Aorta (tissue), 5 donors: Measurements from ENCODE around the gene BICDL1. TPM values are rescaled to one million over a fixed set of nuclear protein-coding genes. Genes with fewer than 3 reads are reported as not detected.

Experiments used
- ATAC-seq: fragments of 200-7000 bp; cut with Tn5 transposase; one replicate; pipeline ENCODE4 v1.9.1; 2022; ENCODE audit warnings: moderate library complexity; ENCODE audit not compliant: low FRiP score
- DNase-seq, 2 donors: peaks; one replicate each; pipeline ENCODE4 v3.0.0-alpha.2; 2020
- H3K27ac ChIP-seq, 2 donors: one replicate each; pipeline ENCODE4 v1.5.1; 2013; ENCODE audit warnings: low read length in 2 of 2, mild to moderate bottlenecking in 2 of 2, moderate library complexity in 2 of 2, control low read depth in 1 of 2, inconsistent platforms in 1 of 2, low read depth in 1 of 2
- H3K27me3 ChIP-seq, 2 donors: one replicate each; pipeline ENCODE4 v1.6.1; 2013; ENCODE audit warnings: control low read depth in 1 of 2, low read length in 1 of 2, mild to moderate bottlenecking in 1 of 2, moderate library complexity in 1 of 2; ENCODE audit not compliant: insufficient read depth in 2 of 2, control insufficient read depth in 1 of 2
- H3K36me3 ChIP-seq, 2 donors: one replicate each; pipeline ENCODE4 v1.6.1; 2013; ENCODE audit warnings: control low read depth in 1 of 2, low read length in 1 of 2, mild to moderate bottlenecking in 1 of 2; ENCODE audit not compliant: insufficient read depth in 2 of 2, control insufficient read depth in 1 of 2
- H3K4me1 ChIP-seq, 2 donors: one replicate each; pipeline ENCODE4 v1.6.1; 2013; ENCODE audit warnings: low read length in 2 of 2, control low read depth in 1 of 2, mild to moderate bottlenecking in 1 of 2, moderate library complexity in 1 of 2; ENCODE audit not compliant: insufficient read depth in 2 of 2, control insufficient read depth in 1 of 2
- H3K4me3 ChIP-seq, 2 donors: one replicate each; pipeline ENCODE4 v1.5.1; 2013; ENCODE audit warnings: low read length in 2 of 2, control low read depth in 1 of 2, mild to moderate bottlenecking in 1 of 2
- H3K9me3 ChIP-seq: one replicate; pipeline ENCODE4 v1.6.1; 2013; ENCODE audit warnings: mild to moderate bottlenecking, low read length; ENCODE audit not compliant: control insufficient read depth
- WGBS, 2 donors: extraction: QIAGEN DNeasy Blood & Tissue Kit; methylation state at CpG; one replicate each; pipeline ENCODE4 v1.1.7; 2013; 5-methylcytosine and 5-hydroxymethylcytosine counted together
- intact Hi-C, 2 donors: fragments of 100-400 bp; cut with DNase I; formaldehyde crosslinking; loops; one replicate each; pipeline versions ENCODE4 v1.14.2 to v1.15.0; 2022
- polyA plus RNA-seq, 2 donors: library from polyadenylated mRNA; stranded (reverse); fragments of 200-250 nt; gene quantifications; one replicate each; pipeline ENCODE4 v1.2.3, GENCODE V29; 2013
- total RNA-seq, 2 donors: library from RNA; stranded (reverse); fragmentation: NEBNext Ultra II Directional; extraction: Animal tissue kit (Norgen Biotek cat#: 25700); gene quantifications; one replicate each; pipeline ENCODE4 v1.2.1, GENCODE V29; 2021
- donor health status: healthy with polysubstance abuse.
- donor health status: Bipolar disorder and iron deficiency.
- donor health status: DM: no; HTN: no; CAD: no.
- donor health status: DM: no; HTN: no; CAD: no.
- donor health status: DM: yes; HTN: yes; CAD: no.

Gene BICDL1
- total and polyA plus RNA-seq, 4 donors, result 0.36 to 1.7 (median 1.3) TPM

DNA sequence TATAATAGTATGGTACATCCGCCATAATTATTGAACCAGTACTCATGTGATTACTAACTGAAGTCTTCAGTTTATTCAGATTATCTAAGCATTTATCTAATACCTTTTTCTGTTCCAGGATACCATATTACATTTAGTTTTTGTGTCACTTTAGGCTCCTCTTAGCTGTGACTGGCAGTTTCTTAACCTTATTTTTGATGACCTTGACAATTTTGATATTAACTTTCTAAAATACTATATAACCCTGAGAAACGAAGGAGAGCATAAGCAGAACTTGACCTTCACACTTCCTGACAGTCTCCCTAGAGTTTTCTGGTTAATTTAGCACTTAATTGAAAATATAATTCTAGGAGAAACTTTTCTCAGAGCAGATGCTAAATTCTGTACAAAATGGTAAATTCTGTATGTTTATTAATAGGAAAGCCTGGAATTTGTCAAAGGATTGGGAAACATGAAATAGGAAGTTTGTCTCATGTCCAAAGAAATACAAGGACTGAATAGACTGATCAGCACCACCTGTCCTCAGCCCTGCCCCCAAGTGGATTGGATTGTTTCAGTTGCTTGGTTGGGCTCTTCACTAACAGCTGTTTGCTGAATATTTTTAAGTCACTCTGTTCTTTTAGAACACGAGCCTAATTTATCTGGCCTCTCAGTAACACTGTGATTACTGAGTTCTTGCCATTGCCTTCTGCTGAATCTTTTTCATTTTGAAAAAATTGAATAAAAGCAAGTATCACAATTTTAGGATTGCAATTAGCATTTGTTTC is 6.0 kb downstream of the BICDL1 start:
- intact Hi-C loops, result no loop called here
- Histone ChIP-seq H3K27ac (no peak overlapping the region), H3K4me3 (no peak overlapping the region), H3K9me3 (no peaks in the 10 kb centered on the region), H3K4me1 (no peaks in the 10 kb centered on the region), H3K27me3 (no peaks in the 10 kb centered on the region), H3K36me3 (no peaks in the 10 kb centered on the region)
- ATAC-seq (no peak), DNase-seq (no peak)
- 55 to 56% methylated on average over 3 of the region's 3 CpGs for WGBS, 2 donors

DNA sequence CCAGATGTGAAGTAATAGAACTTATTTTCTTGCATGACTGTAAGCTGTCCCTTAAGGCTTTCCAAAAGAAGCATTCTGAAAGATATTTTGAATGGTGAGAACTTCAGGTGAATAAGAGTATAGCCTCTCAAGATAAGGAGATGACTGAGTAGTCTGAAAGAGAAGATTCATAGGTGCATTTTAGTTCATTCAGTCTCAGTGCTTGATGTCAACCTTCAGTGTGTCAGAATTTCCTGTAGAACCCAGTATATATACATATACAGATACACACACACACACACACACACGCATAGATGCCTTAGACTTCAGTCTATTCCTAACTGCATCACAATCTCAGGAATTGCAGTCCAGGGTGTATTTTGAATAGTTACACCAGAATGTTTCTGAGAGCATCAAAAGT is 7.4 kb downstream of the BICDL1 start:
- DNase-seq, result no peak
- ATAC-seq, result no peak
- H3K9me3 ChIP-seq, result no peaks in the 10 kb centered on the region
- no peaks in the 10 kb centered on the region for H3K27me3 ChIP-seq
- no peak overlapping the region for H3K27ac ChIP-seq
- 80 to 89% methylated on average over 1 of the region's 1 CpG for WGBS, 2 donors
- no peaks in the 10 kb centered on the region for H3K4me1 ChIP-seq
- intact Hi-C loops, result no loop called here
- H3K36me3 ChIP-seq, result no peaks in the 10 kb centered on the region
- no peak overlapping the region for H3K4me3 ChIP-seq

DNA sequence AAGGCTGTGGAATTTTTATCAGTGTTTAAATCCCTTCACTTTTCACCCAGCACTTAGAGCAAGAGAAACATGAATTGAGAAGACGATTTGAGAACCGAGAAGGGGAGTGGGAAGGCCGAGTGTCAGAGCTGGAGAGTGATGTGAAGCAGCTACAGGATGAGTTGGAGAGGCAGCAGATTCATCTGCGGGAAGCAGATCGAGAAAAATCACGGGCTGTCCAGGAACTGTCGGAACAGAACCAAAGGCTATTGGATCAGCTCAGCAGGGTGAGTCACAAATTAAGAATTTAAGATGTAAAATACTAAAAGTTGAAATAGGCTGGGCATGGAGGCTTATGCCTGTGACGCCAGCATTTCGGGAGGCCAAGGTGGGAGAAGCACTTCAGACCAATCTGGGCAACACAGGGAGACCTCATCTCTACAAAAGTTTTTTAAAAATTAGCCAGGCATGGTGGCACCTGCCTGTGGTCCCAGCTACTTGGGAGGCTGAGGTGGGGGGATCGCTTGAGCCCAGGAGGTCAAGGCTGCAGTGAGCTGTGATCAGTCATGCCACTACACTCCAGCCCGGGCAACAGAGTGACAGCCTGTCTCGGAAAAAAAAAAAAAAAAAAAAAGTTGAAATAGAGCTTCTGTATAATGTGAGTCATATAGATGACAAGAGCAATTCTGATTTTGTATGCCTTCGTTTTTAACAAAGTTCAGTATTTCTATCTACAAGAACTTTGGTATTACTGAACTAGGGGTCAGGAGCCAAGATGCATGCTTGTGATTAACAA is 9.6 kb downstream of the BICDL1 start:
- no peaks in the 10 kb centered on the region for H3K9me3 ChIP-seq
- DNase-seq, result no peak
- H3K27me3 ChIP-seq, result no peaks in the 10 kb centered on the region
- no peak overlapping the region for H3K4me3 ChIP-seq
- no peaks in the 10 kb centered on the region for H3K36me3 ChIP-seq
- H3K27ac ChIP-seq, result no peak overlapping the region
- ATAC-seq, result no peak
- WGBS, 2 donors, result 75 to 76% methylated on average over 13 of the region's 13 CpGs
- intact Hi-C loops, result no loop called here
- H3K4me1 ChIP-seq, result no peaks in the 10 kb centered on the region

DNA sequence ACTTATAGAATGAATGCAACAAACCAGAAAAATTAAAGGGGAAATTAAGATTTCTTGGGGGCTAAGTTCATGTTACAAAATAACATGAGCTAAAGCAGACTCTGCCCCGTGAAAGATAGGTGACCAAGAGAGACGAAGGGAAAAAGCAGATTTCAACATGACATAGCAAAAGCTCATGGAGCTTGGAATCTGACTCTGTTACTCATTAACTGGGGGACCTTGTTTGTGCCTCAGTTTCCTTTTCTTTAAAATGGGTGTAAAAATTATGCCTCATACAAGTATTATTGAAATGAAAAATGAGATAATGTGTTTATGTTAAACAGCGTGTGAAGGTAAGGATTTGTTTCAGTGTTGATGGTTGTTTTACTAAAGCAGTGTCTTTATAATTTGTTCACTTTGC is 11.5 kb downstream of the BICDL1 start:
- Histone ChIP-seq H3K27me3 (no peaks in the 10 kb centered on the region), H3K4me1 (no peaks in the 10 kb centered on the region), H3K36me3 (no peaks in the 10 kb centered on the region), H3K4me3 (no peak overlapping the region), H3K9me3 (no peaks in the 10 kb centered on the region), H3K27ac (no peak overlapping the region)
- intact Hi-C loops, result no loop called here
- DNase-seq, result no peak
- 72 to 83% methylated on average over 3 of the region's 3 CpGs for WGBS, 2 donors
- ATAC-seq, result no peak

DNA sequence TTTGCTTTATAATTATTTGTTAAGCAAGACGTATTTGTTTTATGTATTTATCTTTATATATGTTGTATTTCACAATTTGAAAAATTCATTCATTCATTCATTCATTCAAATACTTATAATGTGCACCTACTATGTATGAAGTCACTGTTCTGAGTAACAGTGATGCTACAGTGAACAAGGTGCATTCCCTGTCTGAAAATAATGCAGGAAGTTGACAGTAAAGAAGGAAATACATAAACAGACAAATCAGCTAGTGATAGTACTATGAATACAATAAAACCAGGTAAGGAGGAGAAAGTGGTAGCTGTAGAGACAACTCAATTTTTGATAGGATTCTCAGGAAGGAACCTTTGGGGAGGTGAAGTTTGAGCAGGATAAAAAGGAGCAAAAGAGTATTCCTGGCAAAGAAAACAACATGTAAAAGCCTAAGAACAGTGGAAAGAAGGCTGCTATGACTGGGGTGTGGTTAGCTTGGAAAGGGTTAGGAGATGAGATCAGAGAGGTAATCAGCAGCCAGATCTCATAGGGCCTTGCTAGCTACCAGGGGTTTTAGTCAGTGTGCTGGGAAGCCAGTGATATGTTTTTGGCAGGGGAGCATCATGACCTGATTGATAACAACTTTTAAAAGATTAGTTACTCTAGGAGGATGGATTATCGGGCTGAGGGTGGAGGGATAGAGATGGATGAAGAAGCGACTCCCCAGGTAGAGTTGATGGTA is 17.4 kb downstream of the BICDL1 start:
- Histone ChIP-seq H3K27me3 (no peaks in the 10 kb centered on the region), H3K4me1 (no peaks in the 10 kb centered on the region), H3K4me3 (no peak overlapping the region), H3K27ac (no peak overlapping the region), H3K9me3 (peaks cover 2% of the 10 kb centered on the region), H3K36me3 (no peaks in the 10 kb centered on the region)
- no peak for ATAC-seq
- intact Hi-C loops, result no loop called here
- WGBS, 2 donors, result 73 to 78% methylated on average over 3 of the region's 3 CpGs
- DNase-seq, result no peak

DNA sequence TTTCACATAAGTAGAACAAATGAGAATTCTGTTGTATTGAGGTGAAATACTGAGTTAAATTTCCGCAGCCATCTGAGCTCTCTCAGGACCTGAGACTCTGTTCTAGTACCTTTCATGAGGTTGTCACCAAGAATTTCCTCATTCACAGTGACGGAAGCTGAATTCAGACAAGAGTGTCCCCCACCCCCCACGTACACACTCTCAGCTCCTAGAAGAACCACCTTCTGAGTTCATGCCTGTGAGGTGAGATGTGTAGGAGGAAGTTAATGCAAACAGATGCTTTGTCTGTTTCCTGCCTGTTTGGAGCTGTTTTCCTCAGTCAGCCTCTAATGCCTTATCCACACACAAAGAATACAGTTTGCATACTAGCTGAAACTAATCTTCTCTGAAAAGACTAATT is 18.2 kb downstream of the BICDL1 start:
- Histone ChIP-seq H3K27me3 (no peaks in the 10 kb centered on the region), H3K4me1 (no peaks in the 10 kb centered on the region), H3K36me3 (no peaks in the 10 kb centered on the region), H3K9me3 (peaks cover 2% of the 10 kb centered on the region), H3K4me3 (no peak overlapping the region), H3K27ac (no peak overlapping the region)
- no peak for DNase-seq
- intact Hi-C loops, result no loop called here
- WGBS, 2 donors, result 44 to 57% methylated on average over 3 of the region's 3 CpGs
- no peak for ATAC-seq

DNA sequence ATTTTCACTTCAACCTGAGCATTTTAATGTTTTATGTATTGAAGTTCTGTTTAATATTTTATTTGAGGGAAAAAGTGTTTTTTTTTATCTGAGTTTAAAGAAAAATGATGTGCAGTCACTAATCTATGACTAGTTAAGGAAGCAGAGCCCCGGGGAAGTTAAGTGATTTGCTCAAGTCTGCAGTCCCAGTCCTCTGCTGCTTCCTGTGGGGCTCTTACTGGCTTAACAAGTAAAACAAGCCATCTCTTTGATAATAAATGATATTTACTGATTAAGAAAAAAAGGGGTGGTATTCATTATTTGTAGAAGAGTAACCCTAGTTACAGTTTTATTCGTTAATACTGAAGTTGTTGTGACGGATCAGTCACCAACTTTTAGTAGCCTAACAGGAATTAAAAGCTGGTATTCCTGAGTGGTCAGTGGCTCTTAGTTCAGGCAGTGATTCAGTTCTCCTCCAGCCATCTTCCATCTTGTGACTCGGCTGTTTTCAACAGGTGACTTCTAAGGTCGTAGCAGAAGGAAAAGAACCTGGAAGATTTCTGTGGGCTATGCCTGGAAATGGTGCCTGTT is 21.7 kb downstream of the BICDL1 start:
- Histone ChIP-seq H3K27me3 (no peaks in the 10 kb centered on the region), H3K4me3 (no peak overlapping the region), H3K36me3 (no peaks in the 10 kb centered on the region), H3K27ac (no peak overlapping the region), H3K4me1 (no peaks in the 10 kb centered on the region), H3K9me3 (peaks cover 2% of the 10 kb centered on the region)
- WGBS, 2 donors, result 72 to 76% methylated on average over 5 of the region's 5 CpGs
- DNase-seq (no peak), ATAC-seq (no peak)
- intact Hi-C loops, result no loop called here

DNA sequence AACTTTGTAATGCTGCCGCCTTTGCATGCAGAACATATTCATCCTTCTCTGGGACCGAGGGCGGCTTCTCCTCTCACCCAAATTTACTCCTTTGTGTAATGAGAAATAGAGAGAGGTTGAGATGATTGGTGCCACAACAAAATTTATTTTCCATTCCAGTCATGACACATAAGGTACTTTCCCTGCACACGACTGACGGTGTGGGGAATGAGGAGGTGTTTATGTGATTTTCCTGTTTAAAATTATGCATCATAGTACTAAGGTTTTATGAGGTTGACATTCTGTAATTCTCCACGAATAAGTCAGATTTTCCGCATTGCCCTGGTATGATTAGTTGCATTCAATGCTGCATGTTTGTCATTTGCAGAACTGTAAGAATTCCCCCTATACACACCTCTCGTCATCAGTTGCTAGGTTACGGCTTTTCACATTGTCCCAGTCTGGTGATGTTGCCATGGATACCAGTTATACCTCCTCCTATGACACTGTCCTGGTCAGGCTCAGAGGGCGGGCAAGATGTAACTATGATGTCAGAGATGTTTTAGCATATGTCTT is 23.1 kb downstream of the BICDL1 start:
- no peaks in the 10 kb centered on the region for H3K36me3 ChIP-seq
- no peak overlapping the region for H3K27ac ChIP-seq
- H3K4me3 ChIP-seq, result no peak overlapping the region
- peaks cover 2% of the 10 kb centered on the region for H3K9me3 ChIP-seq
- 73% methylated on average over 10 of the region's 10 CpGs for WGBS, 2 donors
- DNase-seq (no peak), ATAC-seq (no peak)
- H3K27me3 ChIP-seq, result no peaks in the 10 kb centered on the region
- H3K4me1 ChIP-seq, result no peaks in the 10 kb centered on the region
- intact Hi-C loops, result no loop called here
